Measurements from ENCODE around the gene CSNK2A2.

GRCh38 chr16:58230259-58230658 lies 32.4 kb upstream of the CSNK2A2 start:
- TF ChIP-seq CTCF (IDR thresholded peaks at IDR 0.05; ENCODE audit: insufficient read depth, low read depth, low read length) (no peak), EZH2 (IDR thresholded peaks at IDR 0.05; ENCODE audit: insufficient read depth, low read length) (no peak)

Measured in astrocyte (in vitro differentiated cells and primary cell).